OCI-LY7 (cell line): Measurements from ENCODE around the gene CKAP2L. TPM values are rescaled to one million over a fixed set of nuclear protein-coding genes. Genes with fewer than 3 reads are reported as not detected.

Experiments
- BruUV-seq: library from RNA; stranded (reverse); fragments of 400-500 nt; replicated peaks from 2 replicates; lab custom pipeline; 2021; lab: Mats Ljungman, UMichigan
- CTCF ChIA-PET: fragments of 300-600 bp; sonication (Branson Sonifier 250); formaldehyde crosslinking; loops from one replicate; lab custom pipeline; 2022; ENCODE audit warnings: antibody characterized with exemption; ENCODE audit not compliant: unreplicated experiment; lab: Charles Lee
- POLR2A ChIA-PET: fragments of 300-600 bp; sonication (Branson Sonifier 250); formaldehyde crosslinking; loops from one replicate; lab custom pipeline; 2022; ENCODE audit warnings: antibody characterized with exemption; lab: Charles Lee
- DNase-seq: peaks from one replicate; pipeline ENCODE4 v3.0.0-alpha.2; 2015; ENCODE audit warnings: low spot score
- H2AFZ ChIP-seq: fragments of 200-600 bp; sonication (generic), shearing (Covaris generic); 2 replicates; pipeline ENCODE4 v1.6.1; 2014; ENCODE audit warnings: mild to moderate bottlenecking, antibody characterized with exemption, low read length, moderate library complexity
- H3K27ac ChIP-seq: fragments of 200-600 bp; sonication (generic); 2 replicates; pipeline ENCODE4 v1.5.1; 2014; ENCODE audit warnings: mixed run types, low read depth, mild to moderate bottlenecking, moderate library complexity, low read length, inconsistent platforms; ENCODE audit not compliant: poor library complexity, severe bottlenecking
- H3K36me3 ChIP-seq: fragments of 200-600 bp; sonication (generic); 2 replicates; pipeline ENCODE4 v1.6.1; 2014; ENCODE audit warnings: mild to moderate bottlenecking, antibody characterized with exemption, low read length, moderate library complexity, mixed read lengths; ENCODE audit not compliant: insufficient read depth
- H3K4me1 ChIP-seq: fragments of 200-600 bp; sonication (generic); 2 replicates; pipeline ENCODE4 v1.5.1; 2014; ENCODE audit warnings: mild to moderate bottlenecking, low read length; ENCODE audit not compliant: insufficient read depth, poor library complexity, severe bottlenecking
- H3K4me2 ChIP-seq: fragments of 200-600 bp; sonication (generic); 2 replicates; pipeline ENCODE4 v1.6.1; 2014; ENCODE audit warnings: mild to moderate bottlenecking, low read length
- H3K4me3 ChIP-seq: fragments of 200-600 bp; sonication (generic); 2 replicates; pipeline ENCODE4 v1.5.1; 2014; ENCODE audit warnings: mild to moderate bottlenecking, low read depth, low read length; ENCODE audit not compliant: poor library complexity, severe bottlenecking
- H3K79me2 ChIP-seq: fragments of 200-600 bp; sonication (generic); 2 replicates; pipeline ENCODE4 v1.6.1; 2016; ENCODE audit warnings: low read depth, mild to moderate bottlenecking, low read length, moderate library complexity, mixed read lengths; ENCODE audit not compliant: insufficient read depth
- H3K9me2 ChIP-seq: fragments of 200-600 bp; sonication (generic); 2 replicates; pipeline ENCODE4 v1.6.1; 2016; ENCODE audit warnings: mild to moderate bottlenecking, low read length, mixed read lengths; ENCODE audit not compliant: insufficient read depth
- H3K9me3 ChIP-seq: fragments of 200-600 bp; sonication (generic); 2 replicates; pipeline ENCODE4 v1.6.1; 2014; ENCODE audit warnings: mild to moderate bottlenecking, mixed run types, low read length, mixed read lengths
- H4K20me1 ChIP-seq: fragments of 200-600 bp; sonication (generic); 2 replicates; pipeline ENCODE4 v1.6.1; 2014; ENCODE audit warnings: mild to moderate bottlenecking, antibody characterized with exemption, low read length, moderate library complexity, mixed read lengths; ENCODE audit not compliant: insufficient read depth
- CTCF ChIP-seq: fragments of 200-600 bp; sonication (generic); conservative IDR thresholded peaks from 2 replicates; pipeline ENCODE4 v1.5.1; 2014; ENCODE audit warnings: mild to moderate bottlenecking, antibody characterized with exemption, low read length, moderate library complexity, mixed read lengths
- EZH2phosphoT487 ChIP-seq: fragments of 200-600 bp; sonication (generic); IDR thresholded peaks from 2 replicates; pipeline ENCODE4 v1.6.1; 2018; ENCODE audit warnings: low read depth, borderline replicate concordance, mild to moderate bottlenecking, mixed run types, antibody characterized with exemption, low read length, moderate library complexity, mixed read lengths
- intact Hi-C: fragments of 100-400 bp; cut with micrococcal nuclease; formaldehyde crosslinking; loops from one replicate; pipeline ENCODE4 v1.10.0; 2022; ENCODE audit not compliant: unreplicated experiment
- total RNA-seq, 2 experiments: library from RNA; depleted of rRNA in 1 of 2; stranded (reverse); fragments of >200 nt in 1 of 2; shearing (Covaris generic) in 1 of 2; gene quantifications; 2 replicates each; pipeline ENCODE4 v1.2.3, GENCODE V29; 2014 to 2022

The CKAP2L gene
- total RNA-seq, 2 experiments from 2014 or later, result 31.8 to 61.8 TPM

GRCh38 chr2:112705575-112705974, 58.8 kb downstream of the CKAP2L start:
- H2AFZ ChIP-seq, result no peak overlapping the region
- H3K36me3 ChIP-seq, result no peaks in the 10 kb centered on the region

GRCh38 chr2:112703684-112704083, 60.7 kb downstream of the CKAP2L start:
- Histone ChIP-seq H3K4me2 (no peak overlapping the region), H3K79me2 (no peaks in the 10 kb centered on the region), H3K9me3 (no peaks in the 10 kb centered on the region), H3K4me1 (peaks cover 12% of the 10 kb centered on the region), H3K4me3 (no peak overlapping the region), H2AFZ (no peak overlapping the region), H3K27ac (no peak overlapping the region), H3K9me2 (no peaks in the 10 kb centered on the region), H3K36me3 (no peaks in the 10 kb centered on the region), H4K20me1 (no peaks in the 10 kb centered on the region)
- no TSS peak for BruUV-seq
- POLR2A ChIA-PET, result interaction anchor here (1.0 kb wide), 1 partner anchor 17 kb away, joined by 3 read pairs; no protein-coding TSS in a partner anchor
- TF ChIP-seq CTCF (no peak), EZH2phosphoT487 (no peak)
- intact Hi-C loops, result no loop called here
- CTCF ChIA-PET, result no interaction called here
- DNase-seq, result no peak

More at GRCh38 chr2:112705575-112705974, 58.8 kb downstream of the CKAP2L start:
- no peak for DNase-seq
- Histone ChIP-seq H3K9me2 (no peaks in the 10 kb centered on the region), H3K9me3 (no peaks in the 10 kb centered on the region), H3K27ac (no peak overlapping the region), H3K4me3 (no peak overlapping the region), H4K20me1 (no peaks in the 10 kb centered on the region), H3K79me2 (no peaks in the 10 kb centered on the region), H3K4me2 (no peak overlapping the region), H3K4me1 (peaks cover 14% of the 10 kb centered on the region)
- ChIA-PET CTCF (no interaction called here), POLR2A (interaction anchor here (0.8 to 1.7 kb wide), 2 partner anchors 20 kb away, joined by 3 to 7 read pairs; no protein-coding TSS in a partner anchor)
- intact Hi-C loops, result no loop called here
- TF ChIP-seq CTCF, result no peak
- no peak for TF ChIP-seq EZH2phosphoT487
- BruUV-seq, result no TSS peak

GRCh38 chr2:112701052-112701451, 63.4 kb downstream of the CKAP2L start:
- POLR2A ChIA-PET, result interaction anchor here (3.0 kb wide), 1 partner anchor 16 kb away, joined by 15 read pairs; no protein-coding TSS in a partner anchor
- no peaks in the 10 kb centered on the region for H4K20me1 ChIP-seq
- TF ChIP-seq EZH2phosphoT487, result no peak
- no peak for TF ChIP-seq CTCF
- no peak overlapping the region for H2AFZ ChIP-seq
- DNase-seq, result no peak
- no peaks in the 10 kb centered on the region for H3K9me2 ChIP-seq
- no peak overlapping the region for H3K4me3 ChIP-seq
- H3K9me3 ChIP-seq, result no peaks in the 10 kb centered on the region
- BruUV-seq, result no TSS peak
- H3K36me3 ChIP-seq, result no peaks in the 10 kb centered on the region
- CTCF ChIA-PET, result no interaction called here
- H3K4me1 ChIP-seq, result no peaks in the 10 kb centered on the region
- intact Hi-C loops, result no loop called here
- no peak overlapping the region for H3K4me2 ChIP-seq
- H3K79me2 ChIP-seq, result no peaks in the 10 kb centered on the region
- no peak overlapping the region for H3K27ac ChIP-seq
